GM19240 (cell line): ENCODE data around the gene DEFB132.
A peak's percentile ranks its signal among the peaks of the same experiment; 100 is the strongest.

ENCODE experiments used
- DNase-seq: peaks from one replicate; pipeline ENCODE4 v3.0.0; 2011; ENCODE audit warnings: low spot score; ENCODE audit not compliant: insufficient read length

Gene DEFB132

GRCh38 chr20:263701-264100 lies 6.2 kb downstream of the DEFB132 start:
- DNase-seq, result no peak

- DNase-seq, result peak; percentile 86
These were observed 9.4 kb downstream of the DEFB132 start for GRCh38 chr20:266596-267562.

- DNase-seq, result no peak
These were observed 13.0 kb downstream of the DEFB132 start for GRCh38 chr20:270517-270916.

GRCh38 chr20:271069-271468 lies 13.5 kb downstream of the DEFB132 start:
- DNase-seq, result no peak

GRCh38 chr20:271528-271927 lies 14.0 kb downstream of the DEFB132 start:
- no peak for DNase-seq

GRCh38 chr20:272718-273117 lies 15.2 kb downstream of the DEFB132 start:
- DNase-seq, result no peak

GRCh38 chr20:273884-274283 lies 16.4 kb downstream of the DEFB132 start:
- DNase-seq, result no peak

GRCh38 chr20:275791-276190 lies 18.3 kb downstream of the DEFB132 start:
- no peak for DNase-seq

GRCh38 chr20:276620-277495 lies 19.3 kb downstream of the DEFB132 start:
- no peak for DNase-seq

- no peak for DNase-seq
These were observed 19.9 kb downstream of the DEFB132 start for GRCh38 chr20:277496-277781.

GRCh38 chr20:278181-278580 lies 20.7 kb downstream of the DEFB132 start:
- DNase-seq, result no peak

GRCh38 chr20:278607-279571 lies 21.4 kb downstream of the DEFB132 start:
- no peak for DNase-seq

- no peak for DNase-seq
These were observed 26.6 kb downstream of the DEFB132 start for GRCh38 chr20:284172-284571.

GRCh38 chr20:286508-286907 lies 29.0 kb downstream of the DEFB132 start:
- DNase-seq, result no peak

- DNase-seq, result no peak
These were observed 31.6 kb downstream of the DEFB132 start for GRCh38 chr20:288956-289692.

- DNase-seq, result no peak
These were observed 32.2 kb downstream of the DEFB132 start for GRCh38 chr20:289693-290083.

GRCh38 chr20:290084-290831 lies 32.7 kb downstream of the DEFB132 start, which contains the start of gene C20orf96:
TSS of gene C20orf96 (minus strand) at chr20:290750. CDS start at chr20:290610, 140 bp downstream.
- DNase-seq, result peak; percentile 96

GRCh38 chr20:294602-295001 lies 37.1 kb downstream of the DEFB132 start:
- DNase-seq, result no peak

GRCh38 chr20:295804-296203 lies 38.3 kb downstream of the DEFB132 start:
- DNase-seq, result no peak
